H1 (cell line): ENCODE measurements around the gene NTMT1. TPM values are rescaled to one million over a fixed set of nuclear protein-coding genes. Genes with fewer than 3 reads are reported as not detected.

Source experiments
- CTCF ChIA-PET: fragments of 300-600 bp; sonication (Branson Sonifier 250); formaldehyde crosslinking; loops from one replicate; lab custom pipeline; 2021; ENCODE audit not compliant: partially characterized antibody; lab: Charles Lee
- POLR2A ChIA-PET: fragments of 300-600 bp; sonication (Branson Sonifier 250); formaldehyde crosslinking; loops from one replicate; lab custom pipeline; 2021; ENCODE audit warnings: inconsistent platforms; ENCODE audit not compliant: partially characterized antibody; lab: Charles Lee
- DNase-seq, 2 experiments: peaks; one replicate each; pipeline versions ENCODE4 v3.0.0 to v3.0.0-alpha.2; 2010 to 2022; ENCODE audit warnings: low spot score in 2 of 2, low read depth in 1 of 2, mixed read lengths in 1 of 2
- FAIRE-seq: peaks from 2 replicates; lab custom pipeline; 2011; peaks lifted over from hg19 to GRCh38; lab: Jason Lieb, UNC
- H2AFZ ChIP-seq: 2 replicates; pipeline ENCODE4 v1.8.1; 2012; ENCODE audit warnings: low read length, inconsistent platforms
- H2AK5ac ChIP-seq: 2 replicates; pipeline ENCODE4 v1.6.1; 2013; ENCODE audit warnings: low read depth, low read length
- H2BK120ac ChIP-seq: replicated peaks from 2 replicates; pipeline ENCODE3; 2013; ENCODE audit warnings: low read depth, low read length, inconsistent platforms
- H2BK12ac ChIP-seq: 2 replicates; pipeline ENCODE4 v1.6.1; 2013; ENCODE audit warnings: low read depth, low read length
- H2BK15ac ChIP-seq: 2 replicates; pipeline ENCODE4 v1.6.1; 2013; ENCODE audit warnings: low read length
- H2BK20ac ChIP-seq: 2 replicates; pipeline ENCODE4 v1.6.1; 2013; ENCODE audit warnings: low read length
- H2BK5ac ChIP-seq: 2 replicates; pipeline ENCODE4 v1.6.1; 2013; ENCODE audit warnings: low read depth, low read length
- H3K14ac ChIP-seq: 2 replicates; pipeline ENCODE4 v1.6.1; 2013; ENCODE audit warnings: inconsistent platforms; ENCODE audit not compliant: insufficient read length
- H3K18ac ChIP-seq: 2 replicates; pipeline ENCODE4 v1.6.1; 2013; ENCODE audit warnings: low read length; ENCODE audit errors: extremely low read depth
- H3K23ac ChIP-seq: 2 replicates; pipeline ENCODE4 v1.6.1; 2013; ENCODE audit warnings: inconsistent platforms; ENCODE audit not compliant: insufficient read length
- H3K23me2 ChIP-seq: 2 replicates; pipeline ENCODE4 v1.6.1; 2013; ENCODE audit warnings: low read depth, low read length
- H3K27ac ChIP-seq: 2 replicates; pipeline ENCODE4 v1.6.1; 2011; ENCODE audit warnings: low read depth, low read length, inconsistent platforms
- H3K27me3 ChIP-seq, 4 experiments: replicated peaks in 1 of 4; 1 replicate in 1 of 4; 2 replicates in 3 of 4; pipeline versions ENCODE4 v1.6.1 to v1.8.1; 2011 to 2013; ENCODE audit warnings: low read length in 3 of 4, mild to moderate bottlenecking in 3 of 4, inconsistent platforms in 2 of 4, mixed read lengths in 2 of 4, moderate library complexity in 1 of 4; ENCODE audit not compliant: control insufficient read depth in 3 of 4, insufficient read depth in 3 of 4; ENCODE audit errors: extremely low read depth in 1 of 4
- H3K36me3 ChIP-seq, 4 experiments: 2 replicates each; pipeline versions ENCODE4 v1.6.1 to v1.8.1; 2011 to 2013; ENCODE audit warnings: mild to moderate bottlenecking in 4 of 4, low read length in 3 of 4, moderate library complexity in 2 of 4, control low read depth in 1 of 4, inconsistent platforms in 1 of 4; ENCODE audit not compliant: insufficient read depth in 4 of 4, control insufficient read depth in 2 of 4
- H3K4ac ChIP-seq: replicated peaks from 2 replicates; pipeline ENCODE3; 2013; ENCODE audit warnings: low read length, low read depth, mixed read lengths, inconsistent platforms; ENCODE audit not compliant: insufficient read length
- H3K4me1 ChIP-seq, 4 experiments: replicated peaks in 1 of 4; 1 replicate in 1 of 4; 2 replicates in 3 of 4; pipeline versions ENCODE4 v1.6.1 to v1.8.1; 2011 to 2013; ENCODE audit warnings: low read length in 3 of 4, inconsistent platforms in 2 of 4, mixed read lengths in 1 of 4; ENCODE audit not compliant: insufficient read depth in 4 of 4, control insufficient read depth in 3 of 4
- H3K4me2 ChIP-seq, 2 experiments: 2 replicates each; pipeline versions ENCODE4 v1.6.1 to v1.8.1; 2011 to 2013; ENCODE audit warnings: low read depth in 2 of 2, low read length in 2 of 2, control low read depth in 1 of 2, inconsistent platforms in 1 of 2, mild to moderate bottlenecking in 1 of 2; ENCODE audit not compliant: insufficient read depth in 1 of 2
- H3K4me3 ChIP-seq, 4 experiments: fragments of 200-600, 300-600 bp in 1 of 4; sonication (generic), shearing (Covaris generic), sonication (Bioruptor Twin) in 1 of 4; 2 replicates each; pipeline versions ENCODE4 v1.5.1 to v1.8.1; 2011 to 2016; ENCODE audit warnings: low read length in 4 of 4, low read depth in 3 of 4, control low read depth in 2 of 4, inconsistent platforms in 2 of 4, mild to moderate bottlenecking in 2 of 4, mixed read lengths in 1 of 4, moderate library complexity in 1 of 4; ENCODE audit not compliant: insufficient read depth in 2 of 4; ENCODE audit errors: extremely low read depth in 1 of 4
- H3K56ac ChIP-seq: replicated peaks from 2 replicates; pipeline ENCODE3; 2013; ENCODE audit warnings: low read depth, mild to moderate bottlenecking, mixed read lengths, low read length, inconsistent platforms; ENCODE audit not compliant: insufficient read length
- H3K79me1 ChIP-seq: 2 replicates; pipeline ENCODE4 v1.6.1; 2013; ENCODE audit warnings: low read depth, low read length, control low read depth
- H3K79me2 ChIP-seq, 2 experiments: 2 replicates each; pipeline versions ENCODE4 v1.6.1 to v1.8.1; 2012 to 2013; ENCODE audit warnings: low read length in 2 of 2, mild to moderate bottlenecking in 2 of 2, inconsistent platforms in 1 of 2; ENCODE audit not compliant: insufficient read depth in 2 of 2, control insufficient read depth in 1 of 2
- H3K9ac ChIP-seq, 4 experiments: replicated peaks in 1 of 4; 1 replicate in 1 of 4; 2 replicates in 3 of 4; pipeline versions ENCODE4 v1.6.1 to v1.8.1; 2011 to 2013; ENCODE audit warnings: low read depth in 3 of 4, low read length in 3 of 4, control low read depth in 2 of 4, mild to moderate bottlenecking in 2 of 4, moderate library complexity in 2 of 4, inconsistent platforms in 1 of 4; ENCODE audit errors: extremely low read depth in 1 of 4
- H3K9me3 ChIP-seq, 2 experiments: 2 replicates each; pipeline versions ENCODE4 v1.6.1 to v1.8.1; 2012 to 2013; ENCODE audit warnings: mild to moderate bottlenecking in 2 of 2, moderate library complexity in 2 of 2, control low read depth in 1 of 2, inconsistent platforms in 1 of 2, low read depth in 1 of 2, low read length in 1 of 2, mixed read lengths in 1 of 2; ENCODE audit not compliant: insufficient read depth in 2 of 2
- H4K20me1 ChIP-seq, 2 experiments: replicated peaks in 1 of 2; 2 replicates each; pipeline versions ENCODE3 to v1.8.1; 2011 to 2013; ENCODE audit warnings: inconsistent platforms in 2 of 2, low read length in 2 of 2, mild to moderate bottlenecking in 1 of 2; ENCODE audit not compliant: insufficient read depth in 2 of 2, control insufficient read depth in 1 of 2
- H4K5ac ChIP-seq: 2 replicates; pipeline ENCODE4 v1.6.1; 2013; ENCODE audit warnings: low read length, low read depth, mixed read lengths, inconsistent platforms; ENCODE audit not compliant: insufficient read length
- H4K8ac ChIP-seq: 2 replicates; pipeline ENCODE4 v1.8.0; 2013; ENCODE audit warnings: mild to moderate bottlenecking, moderate library complexity, low read length, inconsistent platforms; ENCODE audit not compliant: insufficient read depth; ENCODE audit errors: extremely low read depth
- H4K91ac ChIP-seq: replicated peaks from 2 replicates; pipeline ENCODE3; 2013; ENCODE audit warnings: low read length, mixed read lengths, inconsistent platforms; ENCODE audit not compliant: insufficient read length
- CHD1 ChIP-seq: IDR thresholded peaks from 2 replicates; pipeline ENCODE4 v1.6.1; 2012; ENCODE audit warnings: low read depth, low read length, improper control_type of control experiment
- MAFK ChIP-seq: IDR thresholded peaks from 2 replicates; pipeline ENCODE4 v1.6.1; 2012; ENCODE audit warnings: low read depth, mild to moderate bottlenecking, improper control_type of control experiment, low read length
- NANOG ChIP-seq: IDR thresholded peaks from 2 replicates; pipeline ENCODE4 v1.6.1; 2011; ENCODE audit warnings: low read length, low read depth, mild to moderate bottlenecking, inconsistent platforms; ENCODE audit not compliant: insufficient read depth, poor library complexity, severe bottlenecking
- WGBS, 2 experiments: shearing (Covaris generic) in 1 of 2; methylation state at CpG; one replicate each; pipeline versions ENCODE4 v1.1.6 to v1.1.7; 2013 to 2015; ENCODE audit warnings: low lambda C conversion rate in 2 of 2, mixed read lengths in 2 of 2, inconsistent platforms in 1 of 2, low coverage in 1 of 2, missing lambda C conversion rate in 1 of 2; ENCODE audit not compliant: insufficient replicate concordance in 2 of 2, insufficient coverage in 1 of 2, insufficient read length in 1 of 2; ENCODE audit errors: extremely low coverage in 1 of 2, missing lambda C conversion rate in 1 of 2; 5-methylcytosine and 5-hydroxymethylcytosine counted together
- polyA plus RNA-seq, 7 experiments: library from polyadenylated mRNA; depleted of rRNA in 3 of 7; stranded (reverse) in 5 of 7; unstranded in 2 of 7; fragments of >200 nt in 5 of 7; fragments of 200-250 nt in 2 of 7; gene quantifications; 1 replicate in 5 of 7; 2 replicates in 1 of 7; 4 replicates in 1 of 7; pipeline versions ENCODE4 v1.2.1 to v1.2.3, GENCODE V29; 2011 to 2013; ENCODE audit warnings: missing spikeins in 2 of 7, mixed read lengths in 2 of 7
- total RNA-seq: library from RNA; stranded (reverse); fragmentation: NEBNext Ultra II Directional; extraction: Animal tissue kit (Norgen Biotek cat#: 25700); gene quantifications from 2 replicates; pipeline ENCODE4 v1.2.1, GENCODE V29; 2021

The NTMT1 gene
- total and polyA plus RNA-seq, 2 of the 8 experiments (the other 6 are each of a cell fraction or from before 2014, with no cell fraction given), result 66.8 to 70.2 TPM

DNA sequence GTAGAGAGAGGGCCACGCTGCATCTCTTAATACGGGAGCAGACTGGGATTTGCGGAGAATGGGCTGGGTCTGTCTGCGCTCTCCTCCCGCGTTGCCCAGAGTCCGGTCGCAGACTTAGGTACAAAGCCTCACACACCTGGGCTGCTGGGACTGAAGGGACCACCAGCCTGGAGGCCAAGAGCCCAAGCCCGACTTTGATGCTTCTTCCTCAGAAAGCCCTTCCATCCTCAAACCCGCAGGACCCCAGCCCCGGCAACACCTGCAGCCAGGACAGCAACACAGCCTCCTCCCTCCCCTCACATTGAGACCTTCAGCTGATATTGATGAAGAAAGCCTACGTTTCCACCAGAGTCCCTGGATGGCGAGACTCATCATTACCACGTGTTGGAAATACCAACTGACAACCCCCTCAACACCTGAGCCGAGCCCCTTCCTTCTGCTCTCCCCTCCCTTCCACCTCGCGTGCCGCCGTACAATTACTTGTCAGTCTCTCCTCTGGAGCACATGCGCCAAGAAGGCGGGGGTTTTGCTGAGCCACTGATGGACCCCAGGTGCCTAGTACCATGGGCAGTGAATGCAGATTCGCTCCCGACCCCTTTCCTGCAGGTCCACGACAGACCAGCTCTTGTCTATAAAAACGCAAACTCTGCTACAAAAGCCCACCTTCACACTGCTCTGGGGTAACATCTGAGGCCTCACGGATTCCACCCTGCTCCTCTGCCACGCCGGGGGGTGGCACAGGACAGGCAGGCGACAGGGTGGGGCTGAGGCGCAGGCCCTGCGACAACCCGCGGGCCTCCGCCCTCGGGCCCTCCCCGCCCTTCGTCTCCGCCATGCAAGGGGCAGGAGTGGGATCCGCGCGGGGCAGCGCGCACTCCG is 15.1 kb downstream of the NTMT1 start:
- H2BK20ac ChIP-seq, result no peak overlapping the region
- H4K91ac ChIP-seq, result no peak overlapping the region
- ChIA-PET CTCF (interaction anchor here (0.9 to 6.5 kb wide), 10 partner anchors 10 to 528 kb away, joined by 3 to 56 read pairs (median 4); partner anchors contain the start of gene NTMT1), POLR2A (interaction anchor here (1.3 to 8.2 kb wide), 2 partner anchors 14 to 84 kb away, joined by 3 to 95 read pairs; partner anchors contain the start of gene NTMT1)
- H2BK12ac ChIP-seq, result no peak overlapping the region
- peak overlapping the region; percentile 87 to 94 for H3K4me2 ChIP-seq
- no peak overlapping the region for H3K14ac ChIP-seq
- 32% methylated on average over 41 of the region's 44 CpGs; no CpG with 5 or more reads in 1 of the 2 experiments for WGBS, 2 experiments
- no peaks in the 10 kb centered on the region for H3K9me3 ChIP-seq
- peak overlapping the region; percentile 66 to 98 (median 84) for H3K4me3 ChIP-seq
- peaks cover 4% of the 10 kb centered on the region for H3K79me1 ChIP-seq
- no peak overlapping the region for H2BK15ac ChIP-seq
- H3K79me2 ChIP-seq, result peaks cover 0 to 13% of the 10 kb centered on the region in 2 experiments; a peak in 2 of 4 replicates
- H2AFZ ChIP-seq, result peak overlapping the region; percentile 55; the same call in 1 of the 2 replicates
- H3K36me3 ChIP-seq, result peaks cover 0 to 24% (median 9%) of the 10 kb centered on the region in 4 experiments; a peak in 5 of 8 replicates
- H3K9ac ChIP-seq, result peak overlapping the region; percentile 42 to 82 (median 70)
- DNase-seq, result no peak
- H4K5ac ChIP-seq, result no peak overlapping the region
- no peak overlapping the region for H3K27ac ChIP-seq
- H4K20me1 ChIP-seq, result peaks cover 6 to 14% of the 10 kb centered on the region in 2 experiments
- TF ChIP-seq NANOG, result no peak
- no peak for TF ChIP-seq MAFK
- TF ChIP-seq CHD1, result no peak
- H3K4me1 ChIP-seq, result peaks cover 0 to 10% (median 6%) of the 10 kb centered on the region in 4 experiments; a peak in 4 of 7 replicates
- no peaks in the 10 kb centered on the region for H3K27me3 ChIP-seq
- H2BK120ac ChIP-seq, result no peak overlapping the region
- H3K23ac ChIP-seq, result no peak overlapping the region
- no peak overlapping the region for H3K18ac ChIP-seq
- 0 out of 2 replicates have a peak overlapping the region, but pooled peaks have one; percentile 20 for H2BK5ac ChIP-seq
- no peak overlapping the region; the same call in none of the 2 replicates for H4K8ac ChIP-seq
- FAIRE-seq, result no peak
- no peak overlapping the region for H3K4ac ChIP-seq
- no peak overlapping the region for H3K56ac ChIP-seq
- H3K23me2 ChIP-seq, result peaks cover 8% of the 10 kb centered on the region; the same call in 1 of the 2 replicates
- H2AK5ac ChIP-seq, result no peak overlapping the region
